Measurements from ENCODE around the gene NSG1.

The NSG1 gene

GRCh38 chr4:4428966-4429875 is 42.3 kb downstream of the NSG1 start:
- DNase-seq (ENCODE audit: insufficient read length, low spot score) (no peak), FAIRE-seq (no peak)
- TF ChIP-seq SPI1 (IDR thresholded peaks at IDR 0.05; ENCODE audit: low read depth, low read length) = no peak
- no peak for TF ChIP-seq TAF1 (IDR thresholded peaks at IDR 0.05; ENCODE audit: low read depth, low read length)
- no peak for TF ChIP-seq POU2F2 (IDR thresholded peaks at IDR 0.05; ENCODE audit: low read depth, low read length)
- no peak for TF ChIP-seq POLR2A (IDR thresholded peaks at IDR 0.05; ENCODE audit: low read depth, low read length)
- TF ChIP-seq PAX5 (IDR thresholded peaks at IDR 0.05; ENCODE audit: insufficient read depth, low read length, severe bottlenecking) = no peak
- TF ChIP-seq POLR2AphosphoS5 (IDR thresholded peaks at IDR 0.05; ENCODE audit: low read depth, low read length) = no peak

- TF ChIP-seq TAF1 (IDR thresholded peaks at IDR 0.05; ENCODE audit: low read depth, low read length) (no peak), POU2F2 (IDR thresholded peaks at IDR 0.05; ENCODE audit: low read depth, low read length) (no peak), POLR2AphosphoS5 (IDR thresholded peaks at IDR 0.05; ENCODE audit: low read depth, low read length) (no peak), POLR2A (IDR thresholded peaks at IDR 0.05; ENCODE audit: low read depth, low read length) (no peak), PAX5 (IDR thresholded peaks at IDR 0.05; ENCODE audit: insufficient read depth, low read length, severe bottlenecking) (no peak), SPI1 (IDR thresholded peaks at IDR 0.05; ENCODE audit: low read depth, low read length) (no peak)
- FAIRE-seq = peak; percentile 89
These were observed 43.7 kb downstream of the NSG1 start for GRCh38 chr4:4430492-4431195.

GRCh38 chr4:4432341-4433125 is 45.6 kb downstream of the NSG1 start:
- no peak for TF ChIP-seq PAX5 (IDR thresholded peaks at IDR 0.05; ENCODE audit: insufficient read depth, low read length, severe bottlenecking)
- no peak for TF ChIP-seq SPI1 (IDR thresholded peaks at IDR 0.05; ENCODE audit: low read depth, low read length)
- no peak for FAIRE-seq
- no peak for DNase-seq (ENCODE audit: insufficient read length, low spot score)

More at GRCh38 chr4:4430492-4431195, 43.7 kb downstream of the NSG1 start:
- DNase-seq (ENCODE audit: insufficient read length, low spot score) = peak; percentile 60

GRCh38 chr4:4433941-4434340 is 47.0 kb downstream of the NSG1 start:
- no peak for DNase-seq (ENCODE audit: insufficient read length, low spot score)
- TF ChIP-seq POU2F2 (IDR thresholded peaks at IDR 0.05; ENCODE audit: low read depth, low read length) (no peak), SPI1 (IDR thresholded peaks at IDR 0.05; ENCODE audit: low read depth, low read length) (no peak), PAX5 (IDR thresholded peaks at IDR 0.05; ENCODE audit: insufficient read depth, low read length, severe bottlenecking) (no peak), TAF1 (IDR thresholded peaks at IDR 0.05; ENCODE audit: low read depth, low read length) (no peak), POLR2A (IDR thresholded peaks at IDR 0.05; ENCODE audit: low read depth, low read length) (no peak), POLR2AphosphoS5 (IDR thresholded peaks at IDR 0.05; ENCODE audit: low read depth, low read length) (no peak)
- peak; percentile 20 for FAIRE-seq

- TF ChIP-seq POLR2AphosphoS5 (IDR thresholded peaks at IDR 0.05; ENCODE audit: low read depth, low read length) (no peak), TAF1 (IDR thresholded peaks at IDR 0.05; ENCODE audit: low read depth, low read length) (no peak), PAX5 (IDR thresholded peaks at IDR 0.05; ENCODE audit: insufficient read depth, low read length, severe bottlenecking) (no peak)
- no peak for DNase-seq (ENCODE audit: insufficient read length, low spot score)
- FAIRE-seq = no peak
These were observed 49.4 kb downstream of the NSG1 start for GRCh38 chr4:4436244-4436823.

GRCh38 chr4:4437798-4438470 is 51.0 kb downstream of the NSG1 start:
- TF ChIP-seq SPI1 (IDR thresholded peaks at IDR 0.05; ENCODE audit: low read depth, low read length) = no peak
- no peak for TF ChIP-seq POLR2AphosphoS5 (IDR thresholded peaks at IDR 0.05; ENCODE audit: low read depth, low read length)
- TF ChIP-seq PAX5 (IDR thresholded peaks at IDR 0.05; ENCODE audit: insufficient read depth, low read length, severe bottlenecking) = no peak
- TF ChIP-seq POLR2A (IDR thresholded peaks at IDR 0.05; ENCODE audit: low read depth, low read length) = no peak
- no peak for TF ChIP-seq POU2F2 (IDR thresholded peaks at IDR 0.05; ENCODE audit: low read depth, low read length)
- no peak for TF ChIP-seq TAF1 (IDR thresholded peaks at IDR 0.05; ENCODE audit: low read depth, low read length)
- no peak for DNase-seq (ENCODE audit: insufficient read length, low spot score)
- FAIRE-seq = no peak

- TF ChIP-seq POLR2AphosphoS5 (IDR thresholded peaks at IDR 0.05; ENCODE audit: low read depth, low read length) (no peak), PAX5 (IDR thresholded peaks at IDR 0.05; ENCODE audit: insufficient read depth, low read length, severe bottlenecking) (no peak), SPI1 (IDR thresholded peaks at IDR 0.05; ENCODE audit: low read depth, low read length) (no peak), TAF1 (IDR thresholded peaks at IDR 0.05; ENCODE audit: low read depth, low read length) (no peak), POU2F2 (IDR thresholded peaks at IDR 0.05; ENCODE audit: low read depth, low read length) (no peak)
- DNase-seq (ENCODE audit: insufficient read length, low spot score) (no peak), FAIRE-seq (no peak)
These were observed 52.0 kb downstream of the NSG1 start for GRCh38 chr4:4438891-4439290.

- no peak for DNase-seq (ENCODE audit: insufficient read length, low spot score)
- no peak for FAIRE-seq
- TF ChIP-seq POLR2A (IDR thresholded peaks at IDR 0.05; ENCODE audit: low read depth, low read length) (no peak), SPI1 (IDR thresholded peaks at IDR 0.05; ENCODE audit: low read depth, low read length) (no peak), PAX5 (IDR thresholded peaks at IDR 0.05; ENCODE audit: insufficient read depth, low read length, severe bottlenecking) (no peak), POLR2AphosphoS5 (IDR thresholded peaks at IDR 0.05; ENCODE audit: low read depth, low read length) (no peak), TAF1 (IDR thresholded peaks at IDR 0.05; ENCODE audit: low read depth, low read length) (no peak), POU2F2 (IDR thresholded peaks at IDR 0.05; ENCODE audit: low read depth, low read length) (no peak)
These were observed 52.9 kb downstream of the NSG1 start for GRCh38 chr4:4439782-4440181.

Data from GM12891 (cell line).